HG03432 (cell line): ENCODE measurements around the gene TENT4B.
A peak's percentile ranks its signal among the peaks of the same experiment; 100 is the strongest.
"Not testable (repeated sequence)": the region's sequence is repeated elsewhere in the genome, so short reads cannot be mapped to it uniquely, and the experiment has no call there.

ENCODE experiments used
- ATAC-seq: cut with Tn5 transposase; IDR thresholded peaks from one replicate; pipeline ENCODE4 v1.9.1; 2021; ENCODE audit warnings: mild to moderate bottlenecking, moderate library complexity; ENCODE audit not compliant: unreplicated experiment

The TENT4B gene

GRCh38 chr16:50152807-50153595 is at the start of gene TENT4B:
TSS of gene TENT4B (plus strand) at chr16:50153306. CDS start at chr16:50153622, 316 bp downstream.
- ATAC-seq, result peak; percentile 84

GRCh38 chr16:50103764-50104163 is 49.3 kb upstream of the TENT4B start:
- ATAC-seq, result no peak

DNA sequence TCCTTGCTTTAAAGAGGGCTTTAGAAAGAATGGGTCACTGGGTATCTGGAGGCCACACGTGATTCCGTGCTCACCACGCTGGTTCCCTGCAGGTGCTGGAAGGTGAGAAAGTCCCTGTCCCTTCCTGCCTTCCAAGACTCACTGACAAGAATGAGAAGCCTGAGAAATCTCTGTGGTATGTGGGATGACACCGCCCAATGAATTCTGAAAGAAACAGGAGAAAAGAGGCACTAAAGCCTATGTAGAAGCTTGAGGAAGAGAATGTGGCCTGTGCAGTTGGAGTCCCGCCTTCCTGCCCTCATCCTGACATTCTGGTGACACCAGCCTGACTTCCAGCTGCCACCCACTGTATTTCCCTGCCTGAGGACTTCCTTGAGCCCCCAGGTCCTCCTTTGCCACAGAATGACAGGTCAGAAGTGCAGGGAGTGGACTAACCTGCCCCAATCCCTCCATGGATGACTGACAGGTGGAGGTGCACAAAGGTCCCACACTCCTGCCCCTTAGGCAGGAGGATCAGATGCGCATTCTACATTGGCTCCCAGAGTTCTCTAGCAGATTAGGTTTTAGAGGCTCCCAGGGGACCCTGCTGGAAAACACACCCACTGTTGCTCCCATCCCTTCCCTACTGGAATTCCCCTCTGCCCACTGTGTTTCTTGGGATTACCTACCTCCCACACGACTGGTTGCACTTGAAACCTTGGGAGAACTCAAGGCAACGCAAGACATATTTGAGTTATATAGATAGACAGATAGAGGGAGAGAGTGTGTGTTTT is 38.6 kb upstream of the TENT4B start:
- no peak for ATAC-seq

DNA sequence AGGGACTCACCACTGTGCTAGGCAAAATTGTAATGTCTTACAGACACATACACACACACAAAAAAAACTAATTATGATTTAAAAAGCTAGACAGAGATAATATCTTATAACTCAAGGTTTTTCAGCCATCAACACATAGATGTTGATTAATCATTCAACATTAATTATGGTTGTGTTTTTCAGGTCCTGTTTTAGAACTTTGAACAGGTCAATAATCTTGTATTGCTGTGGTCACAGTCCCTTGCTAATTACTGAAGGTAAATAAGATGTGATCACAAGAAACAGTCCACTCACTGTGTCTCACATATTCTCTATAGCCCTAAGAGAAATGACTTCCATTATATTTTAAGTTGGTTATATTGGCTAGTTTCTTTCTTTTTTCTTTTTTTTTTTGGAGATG is 32.4 kb upstream of the TENT4B start:
- peak; percentile 5 for ATAC-seq

GRCh38 chr16:50121278-50121677 is 31.8 kb upstream of the TENT4B start:
- ATAC-seq, result peak; percentile 69

GRCh38 chr16:50121721-50122445 is 31.2 kb upstream of the TENT4B start:
- ATAC-seq, result peak; percentile 55

DNA sequence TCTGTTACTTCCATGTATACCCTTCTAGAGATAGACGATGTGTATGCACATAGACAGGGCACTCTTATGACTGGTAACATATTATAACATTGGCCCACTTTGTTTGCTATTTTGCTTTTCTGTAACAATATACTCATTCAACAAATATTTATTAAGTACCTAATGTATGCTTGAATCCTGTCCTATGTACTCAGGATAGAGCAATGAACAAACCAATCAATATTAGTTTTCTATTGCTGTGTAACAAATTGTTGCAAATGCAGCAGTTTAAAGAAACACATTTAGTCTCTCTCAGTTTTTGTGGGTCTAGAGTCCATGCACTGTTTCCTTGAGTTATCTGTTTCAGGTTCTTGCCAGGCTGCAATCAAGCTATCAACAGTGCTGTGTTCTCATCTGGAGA is 29.7 kb upstream of the TENT4B start:
- ATAC-seq, result no peak

DNA sequence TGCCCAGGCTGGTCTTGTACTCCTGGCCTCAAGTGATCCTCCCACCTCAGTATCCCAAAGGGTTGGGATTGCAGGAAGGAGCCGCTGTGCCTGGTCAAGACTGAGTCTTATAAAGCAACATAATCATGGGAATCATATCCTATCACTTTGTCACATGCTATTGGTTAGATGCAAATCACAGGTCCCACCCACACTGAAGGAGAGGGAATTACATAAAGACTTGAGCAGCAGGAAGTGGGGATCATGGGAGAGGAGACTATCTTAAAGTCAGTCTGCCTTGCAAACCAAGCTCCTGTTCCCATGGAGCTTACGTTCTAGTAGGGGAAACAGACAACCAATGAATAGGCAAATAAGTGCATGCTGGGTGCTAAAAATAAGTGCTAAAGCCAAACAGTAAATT is 28.3 kb upstream of the TENT4B start:
- no peak for ATAC-seq

- ATAC-seq, result no peak
Measured at GRCh38 chr16:50126183-50126582, 26.9 kb upstream of the TENT4B start.

DNA sequence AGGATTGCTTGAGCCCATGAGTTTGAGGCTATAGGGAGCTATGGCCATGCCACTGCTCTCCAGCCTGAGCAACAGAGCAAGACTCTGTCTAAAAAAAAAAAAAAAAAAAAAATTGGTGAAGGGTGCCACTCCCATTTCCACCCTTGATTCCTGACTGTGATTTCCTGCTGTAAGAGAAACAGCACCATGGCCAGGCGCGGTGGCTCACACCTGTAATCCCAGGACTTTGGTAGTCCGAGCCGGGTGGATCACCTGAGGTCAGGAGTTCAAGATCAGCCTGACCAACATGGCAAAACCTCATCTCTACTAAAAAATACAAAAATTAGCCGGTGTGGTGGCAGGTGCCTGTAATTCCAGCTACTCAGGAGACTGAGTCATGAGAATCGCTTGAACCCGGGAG is 20.5 kb upstream of the TENT4B start:
- not testable (repeated sequence) for ATAC-seq

- ATAC-seq, result no peak
Measured at GRCh38 chr16:50133214-50133613, 19.9 kb upstream of the TENT4B start.

GRCh38 chr16:50136399-50136798 is 16.7 kb upstream of the TENT4B start:
- no peak for ATAC-seq

- no peak for ATAC-seq
Measured at GRCh38 chr16:50137268-50137667, 15.8 kb upstream of the TENT4B start.

- ATAC-seq, result no peak
Measured at GRCh38 chr16:50139580-50139979, 13.5 kb upstream of the TENT4B start.

DNA sequence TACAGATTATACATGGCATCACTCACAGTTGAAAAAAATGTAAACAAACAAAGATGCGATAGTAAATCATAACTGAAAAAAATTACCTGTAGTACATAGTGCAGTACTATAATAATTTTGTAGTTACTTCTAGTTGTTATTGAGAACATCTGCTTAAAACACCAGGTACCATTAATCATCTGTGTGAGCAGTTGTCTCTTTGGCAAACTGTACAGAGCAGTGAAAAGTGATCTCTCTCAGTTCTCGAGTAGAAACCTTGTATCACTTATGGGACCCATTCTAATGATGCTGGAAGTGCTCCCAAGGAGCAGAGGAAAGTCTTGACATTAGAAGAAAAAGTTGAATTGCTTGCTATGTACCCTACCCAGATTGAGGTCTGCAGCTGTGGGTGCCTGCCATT is 8.9 kb upstream of the TENT4B start:
- no peak for ATAC-seq

DNA sequence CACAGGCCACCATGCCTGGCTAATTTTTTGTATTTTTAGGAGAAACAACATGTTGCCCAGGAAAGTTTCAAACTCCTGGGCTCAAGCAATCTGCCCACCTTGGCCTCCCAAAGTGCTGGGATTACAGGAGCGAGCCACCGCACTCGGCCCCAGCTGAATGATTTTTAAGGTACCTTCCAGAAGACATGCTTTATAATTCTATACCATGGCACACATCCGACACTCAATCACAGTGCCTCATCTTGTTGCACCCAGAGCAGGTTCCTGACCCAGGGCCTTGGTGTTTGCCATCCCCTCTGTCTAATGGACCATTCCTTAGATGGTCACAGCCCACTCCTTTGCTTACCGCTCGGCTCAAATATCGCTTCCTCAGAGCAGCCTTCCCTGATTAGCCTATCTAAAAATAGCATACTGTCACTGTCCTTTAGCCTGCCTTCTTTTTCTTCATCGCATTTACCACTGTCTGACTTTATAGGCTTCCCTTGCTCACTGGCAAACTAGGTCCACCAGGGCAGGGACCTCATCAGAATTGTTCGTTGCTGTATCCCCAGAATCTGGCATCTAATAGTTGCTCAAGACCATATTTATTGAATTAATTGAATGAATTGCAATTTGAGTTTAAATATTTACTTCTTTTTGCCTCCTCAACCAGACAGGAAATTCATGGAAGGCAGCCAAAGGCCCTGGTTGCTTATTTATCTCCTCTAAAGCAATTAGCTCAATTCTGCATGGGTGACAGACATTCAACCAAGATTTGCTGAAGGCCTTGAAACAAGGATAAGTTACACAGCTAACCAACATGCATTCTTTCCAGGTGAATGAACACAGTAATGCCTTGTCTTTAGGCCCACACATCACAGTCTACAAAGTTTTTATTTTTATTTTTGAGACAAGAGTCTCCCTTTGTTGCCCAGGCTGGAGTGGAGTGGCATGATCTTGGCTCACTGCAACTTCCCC is 6.3 kb upstream of the TENT4B start:
- ATAC-seq, result no peak

DNA sequence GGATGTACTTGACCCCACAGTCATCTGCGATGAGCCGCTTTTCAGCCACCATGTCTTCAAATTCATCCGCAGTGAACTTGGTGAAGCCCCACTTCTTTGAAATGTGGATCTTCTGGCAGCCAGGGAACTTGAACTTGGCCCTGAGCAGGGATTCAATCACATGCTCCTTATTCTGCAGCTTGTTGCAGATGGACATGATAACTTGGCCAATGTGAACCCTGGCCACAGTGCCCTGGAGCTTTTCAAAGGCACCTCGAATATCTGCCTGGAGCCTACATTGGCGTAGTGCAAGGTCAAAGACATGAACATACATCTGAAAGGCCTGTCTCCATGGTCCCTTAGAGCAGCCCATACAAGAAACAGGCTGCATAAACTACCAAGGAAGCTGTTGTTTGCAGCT is 1.8 kb upstream of the TENT4B start:
- no peak for ATAC-seq

- ATAC-seq, result no peak
Measured at GRCh38 chr16:50151756-50152155, 1.4 kb upstream of the TENT4B start.

DNA sequence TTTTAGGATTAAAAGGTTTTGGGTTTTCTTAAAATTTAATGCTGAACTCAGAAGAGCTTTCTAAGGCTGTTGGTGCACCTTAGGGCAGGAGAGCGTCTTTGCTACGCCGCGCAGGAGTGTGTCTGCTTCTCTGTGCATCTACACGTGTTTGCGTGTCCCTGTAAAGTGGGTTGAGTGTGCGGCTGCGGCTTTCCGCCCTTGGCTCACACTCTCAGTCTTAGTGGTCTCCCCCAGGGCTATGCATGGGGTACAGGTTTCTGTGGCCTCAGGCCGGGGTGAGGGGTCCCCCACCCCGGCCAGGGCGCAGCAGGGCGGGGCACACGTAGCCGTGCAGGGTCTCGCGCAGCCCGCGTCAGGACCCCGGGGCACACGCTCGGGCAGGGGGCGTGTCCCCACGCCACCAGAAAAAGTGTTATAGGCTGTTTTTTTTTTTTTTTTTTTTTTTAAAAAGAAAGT is 727 bp upstream of the TENT4B start:
- peak; percentile 65 for ATAC-seq
